Prostate gland (tissue), 2 donors: Measurements from ENCODE around the gene MAML2. TPM values are rescaled to one million over a fixed set of nuclear protein-coding genes. Genes with fewer than 3 reads are reported as not detected.

Experiments
- DNase-seq: peaks from one replicate; pipeline ENCODE4 v3.0.0-alpha.2; 2019; ENCODE audit warnings: low spot score
- H3K27ac ChIP-seq, 2 donors: fragments of 200-600 bp; sonication (generic); 2 replicates each; pipeline ENCODE4 v1.5.1; 2017 to 2019
- H3K27me3 ChIP-seq: fragments of 200-600 bp; sonication (generic); replicated peaks from 2 replicates; pipeline ENCODE4 v1.5.1; 2019; ENCODE audit not compliant: insufficient read depth
- H3K36me3 ChIP-seq, 2 donors: fragments of 200-600 bp; sonication (generic); 1 replicate in 1 of 2; 2 replicates in 1 of 2; pipeline versions ENCODE4 v1.5.1 to v1.8.1; 2017 to 2019
- H3K4me1 ChIP-seq: fragments of 200-600 bp; sonication (generic); replicated peaks from 2 replicates; pipeline ENCODE4 v1.5.1; 2019
- H3K4me3 ChIP-seq, 2 donors: fragments of 200-600 bp; sonication (generic); 2 replicates each; pipeline ENCODE4 v1.5.1; 2017 to 2019
- H3K9me3 ChIP-seq: fragments of 200-600 bp; sonication (generic); 2 replicates; pipeline ENCODE4 v1.5.1; 2017
- POLR2A ChIP-seq: fragments of 450-650 bp; IDR thresholded peaks from one replicate; pipeline ENCODE4 v1.6.1; 2016; ENCODE audit warnings: antibody characterized with exemption, mild to moderate bottlenecking
- POLR2AphosphoS5 ChIP-seq: sonication (generic); formaldehyde crosslinking; IDR thresholded peaks from one replicate; pipeline ENCODE4 v1.6.1; 2017; ENCODE audit warnings: antibody characterized with exemption
- whole genome bisulfite sequencing: methylation state at CpG from one replicate; pipeline ENCODE4 v1.1.5; 2018; 5-methylcytosine and 5-hydroxymethylcytosine counted together
- intact Hi-C: fragments of 100-400 bp; cut with DNase I; formaldehyde crosslinking; loops from one replicate; pipeline ENCODE4 v1.14.2; 2022
- total RNA-seq, 2 donors: library from RNA; depleted of rRNA; stranded (reverse); fragments of >200 nt; gene quantifications; one replicate each; pipeline ENCODE4 v1.1.0, GENCODE V29; 2016
- TF ChIP-seq, protein P1 (sequence below), 4 experiments: fragments of 200-600 bp in 2 of 4; fragments of 450-650 bp in 2 of 4; sonication (generic) in 2 of 4; IDR thresholded peaks; 1 replicate in 3 of 4; 2 replicates in 1 of 4; pipeline ENCODE4 v1.5.1; 2016 to 2019; ENCODE audit warnings: antibody characterized with exemption in 4 of 4, mild to moderate bottlenecking in 2 of 4, moderate library complexity in 2 of 4

MAML2 gene
- total RNA-seq, 2 donors from 2014 or later: 28.9 to 30.4 TPM

- H3K27me3 ChIP-seq: no peaks in the 10 kb centered on the region
- WGBS: 92% methylated on average over 3 of the region's 3 CpGs
- no peak overlapping the region for H3K4me3 ChIP-seq
- intact Hi-C loops: no loop called here
- H3K9me3 ChIP-seq: no peaks in the 10 kb centered on the region
- no peak overlapping the region for H3K27ac ChIP-seq
- no peaks in the 10 kb centered on the region for H3K36me3 ChIP-seq
- no peak for DNase-seq
- peaks cover 3% of the 10 kb centered on the region for H3K4me1 ChIP-seq
- TF ChIP-seq POLR2AphosphoS5 (no peak), POLR2A (no peak)
- TF ChIP-seq, protein P1, sequence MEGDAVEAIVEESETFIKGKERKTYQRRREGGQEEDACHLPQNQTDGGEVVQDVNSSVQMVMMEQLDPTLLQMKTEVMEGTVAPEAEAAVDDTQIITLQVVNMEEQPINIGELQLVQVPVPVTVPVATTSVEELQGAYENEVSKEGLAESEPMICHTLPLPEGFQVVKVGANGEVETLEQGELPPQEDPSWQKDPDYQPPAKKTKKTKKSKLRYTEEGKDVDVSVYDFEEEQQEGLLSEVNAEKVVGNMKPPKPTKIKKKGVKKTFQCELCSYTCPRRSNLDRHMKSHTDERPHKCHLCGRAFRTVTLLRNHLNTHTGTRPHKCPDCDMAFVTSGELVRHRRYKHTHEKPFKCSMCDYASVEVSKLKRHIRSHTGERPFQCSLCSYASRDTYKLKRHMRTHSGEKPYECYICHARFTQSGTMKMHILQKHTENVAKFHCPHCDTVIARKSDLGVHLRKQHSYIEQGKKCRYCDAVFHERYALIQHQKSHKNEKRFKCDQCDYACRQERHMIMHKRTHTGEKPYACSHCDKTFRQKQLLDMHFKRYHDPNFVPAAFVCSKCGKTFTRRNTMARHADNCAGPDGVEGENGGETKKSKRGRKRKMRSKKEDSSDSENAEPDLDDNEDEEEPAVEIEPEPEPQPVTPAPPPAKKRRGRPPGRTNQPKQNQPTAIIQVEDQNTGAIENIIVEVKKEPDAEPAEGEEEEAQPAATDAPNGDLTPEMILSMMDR (IDR thresholded peaks at IDR 0.05): no peak
Measured at GRCh38 chr11:96195671-96196070, 147.3 kb downstream of the MAML2 start.

- 20% methylated on average over 1 of the region's 1 CpG for WGBS
- Histone ChIP-seq H3K9me3 (no peaks in the 10 kb centered on the region), H3K36me3 (no peaks in the 10 kb centered on the region), H3K27me3 (no peaks in the 10 kb centered on the region), H3K27ac (peak overlapping the region in 1 of 2 donors; percentile 38), H3K4me1 (peaks cover 3% of the 10 kb centered on the region), H3K4me3 (no peak overlapping the region)
- DNase-seq: no peak
- intact Hi-C loops: no loop called here
- no peak for TF ChIP-seq POLR2A
Measured at GRCh38 chr11:96194581-96195374, 148.2 kb downstream of the MAML2 start.

DNA sequence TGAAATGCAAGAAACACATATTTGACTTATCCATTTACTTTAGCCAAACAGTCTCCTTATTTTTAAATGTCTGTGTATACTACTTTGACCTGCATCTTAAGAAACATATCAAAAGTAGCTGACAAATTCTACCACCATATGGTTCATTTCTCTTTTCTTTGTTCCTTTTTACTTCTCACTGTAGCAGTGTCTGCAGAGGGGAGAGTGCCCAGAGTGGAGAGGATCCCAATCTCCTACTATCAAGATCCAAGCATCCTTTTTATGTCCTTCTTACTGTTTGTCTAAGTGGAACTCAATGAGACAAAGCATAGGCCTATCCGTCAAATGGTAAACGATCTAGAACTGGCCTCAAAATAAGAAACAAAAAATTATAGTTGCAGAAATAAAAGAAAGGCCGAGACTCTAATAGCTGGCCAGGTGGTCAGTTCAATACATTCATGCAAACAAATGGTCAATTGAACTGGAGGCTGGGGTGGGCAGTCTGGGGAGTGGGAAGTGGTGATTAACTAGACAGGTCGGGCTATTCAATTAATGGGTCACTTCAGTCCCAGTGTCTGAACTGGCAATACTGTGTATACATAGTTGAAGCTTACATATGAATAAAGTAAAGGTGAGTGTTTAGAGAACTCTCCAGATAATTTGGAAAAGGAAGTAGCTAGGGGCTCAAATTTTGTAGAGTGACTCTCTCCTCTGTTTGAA lies 149.1 kb downstream of the MAML2 start:
- H3K4me1 ChIP-seq: peaks cover 3% of the 10 kb centered on the region
- DNase-seq: no peak
- WGBS: 35% methylated on average over 4 of the region's 4 CpGs
- no peaks in the 10 kb centered on the region for H3K9me3 ChIP-seq
- no peaks in the 10 kb centered on the region for H3K36me3 ChIP-seq
- no peak overlapping the region for H3K4me3 ChIP-seq
- TF ChIP-seq POLR2AphosphoS5: no peak
- TF ChIP-seq, protein P1 (IDR thresholded peaks at IDR 0.05): no peak
- TF ChIP-seq POLR2A: no peak
- H3K27me3 ChIP-seq: no peaks in the 10 kb centered on the region
- intact Hi-C loops: no loop called here
- peak overlapping the region; percentile 17 to 38 for H3K27ac ChIP-seq

GRCh38 chr11:96191752-96192151 lies 151.2 kb downstream of the MAML2 start:
- H3K36me3 ChIP-seq: no peaks in the 10 kb centered on the region
- H3K9me3 ChIP-seq: no peaks in the 10 kb centered on the region
- DNase-seq: no peak
- no peak overlapping the region for H3K4me3 ChIP-seq
- TF ChIP-seq POLR2AphosphoS5 (no peak), POLR2A (no peak)
- TF ChIP-seq, protein P1 (IDR thresholded peaks at IDR 0.05): no peak
- H3K27ac ChIP-seq: no peak overlapping the region
- H3K27me3 ChIP-seq: no peaks in the 10 kb centered on the region
- intact Hi-C loops: no loop called here
- peaks cover 3% of the 10 kb centered on the region for H3K4me1 ChIP-seq
- WGBS: 90% methylated on average over 4 of the region's 4 CpGs

DNA sequence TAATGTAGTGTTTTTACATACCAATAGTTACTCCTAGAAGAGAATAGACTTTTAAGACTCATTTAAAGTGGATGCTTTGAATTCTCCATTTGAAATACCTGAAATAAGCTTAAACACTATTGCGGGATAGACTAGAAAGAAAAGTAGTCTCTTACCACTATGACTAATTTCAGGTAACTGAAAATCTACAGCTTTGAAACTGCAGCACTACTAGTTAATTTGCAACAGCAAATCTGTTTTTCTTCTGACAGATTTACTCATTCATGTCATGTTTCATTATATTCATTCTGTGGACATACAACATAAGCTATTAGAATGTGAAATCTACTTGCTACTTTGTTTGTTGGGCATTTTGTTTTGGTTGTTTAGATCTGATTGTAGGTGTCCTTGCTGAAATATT lies 153.6 kb downstream of the MAML2 start:
- intact Hi-C loops: no loop called here
- TF ChIP-seq, protein P1 (IDR thresholded peaks at IDR 0.05): no peak
- TF ChIP-seq POLR2A (no peak), POLR2AphosphoS5 (no peak)

More for the DNA sequence above, 153.6 kb downstream of the MAML2 start:
- no peak for DNase-seq
- Histone ChIP-seq H3K4me1 (no peaks in the 10 kb centered on the region), H3K27me3 (no peaks in the 10 kb centered on the region), H3K36me3 (no peaks in the 10 kb centered on the region), H3K4me3 (no peak overlapping the region), H3K9me3 (no peaks in the 10 kb centered on the region), H3K27ac (no peak overlapping the region)
- 93% methylated on average over 1 of the region's 1 CpG for WGBS
